ENCODE results near the gene ZDHHC7.

The ZDHHC7 gene

GRCh38 chr16:84948851-84949610 lies 62.3 kb downstream of the ZDHHC7 start:
- no peak for TF ChIP-seq CTCF (IDR thresholded peaks at IDR 0.05; ENCODE audit: low read depth, low read length)
- no peak for DNase-seq (ENCODE audit: low read depth in 2 of 2)
- no peak overlapping the region for H3K4me3 ChIP-seq (replicated peaks in 1 of 2; ENCODE audit: low read depth in 2 of 2, low read length in 2 of 2)

DNA sequence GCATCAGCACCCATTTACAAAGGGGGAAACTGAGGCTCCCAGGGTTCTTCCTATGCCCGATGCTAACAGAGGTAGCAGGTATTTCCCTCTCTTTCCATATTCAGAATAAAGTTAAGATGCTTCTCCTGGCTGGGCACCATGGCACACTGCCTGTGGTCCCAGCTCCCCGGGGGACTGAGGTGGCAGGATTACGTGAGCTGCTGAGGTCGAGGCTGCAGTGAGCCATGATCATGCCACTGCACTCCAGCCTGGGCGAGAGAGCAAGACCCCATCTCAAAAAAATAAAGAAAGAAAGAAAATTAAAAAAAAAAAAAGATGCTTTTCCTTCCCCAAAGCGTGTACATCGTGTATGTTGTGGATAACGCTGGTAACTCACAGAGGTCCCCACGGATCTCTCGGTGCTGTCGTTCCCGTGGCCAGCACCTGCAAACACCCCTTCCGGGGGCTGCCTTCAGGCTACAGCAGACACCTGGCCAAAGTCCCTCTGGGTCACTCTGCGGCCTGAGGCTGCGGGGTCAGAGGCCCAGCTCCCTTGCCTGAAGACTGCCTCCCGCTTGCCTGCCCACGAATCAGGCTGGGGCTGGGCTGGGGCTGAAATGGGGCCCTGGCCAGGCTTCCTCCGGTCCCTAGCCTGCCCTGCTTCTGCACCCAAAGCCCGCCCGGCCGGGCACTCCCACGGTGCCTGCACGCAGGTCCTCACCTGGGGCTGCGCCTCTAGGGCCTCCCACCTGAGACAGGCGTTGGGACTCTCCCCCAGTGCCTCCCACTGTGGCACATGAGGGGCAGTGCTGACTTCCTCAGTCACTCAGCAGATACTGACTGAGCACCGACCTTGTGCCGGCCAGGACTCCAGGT lies 63.1 kb downstream of the ZDHHC7 start:
- H3K4me3 ChIP-seq (replicated peaks in 1 of 2; ENCODE audit: low read depth in 2 of 2, low read length in 2 of 2), result no peak overlapping the region
- no peak for TF ChIP-seq CTCF (IDR thresholded peaks at IDR 0.05; ENCODE audit: low read depth, low read length)
- DNase-seq (ENCODE audit: low read depth in 2 of 2), result no peak

GRCh38 chr16:84947022-84947421 lies 64.3 kb downstream of the ZDHHC7 start:
- no peak for DNase-seq (ENCODE audit: low read depth in 2 of 2)
- H3K4me3 ChIP-seq (replicated peaks in 1 of 2; ENCODE audit: low read depth in 2 of 2, low read length in 2 of 2), result no peak overlapping the region
- TF ChIP-seq CTCF (IDR thresholded peaks at IDR 0.05; ENCODE audit: low read depth, low read length), result no peak

- no peak for TF ChIP-seq CTCF (IDR thresholded peaks at IDR 0.05; ENCODE audit: low read depth, low read length)
- no peak overlapping the region for H3K4me3 ChIP-seq (replicated peaks in 1 of 2; ENCODE audit: low read depth in 2 of 2, low read length in 2 of 2)
- DNase-seq (ENCODE audit: low read depth in 2 of 2), result no peak
These were observed 67.7 kb downstream of the ZDHHC7 start for GRCh38 chr16:84943620-84944019.

DNA sequence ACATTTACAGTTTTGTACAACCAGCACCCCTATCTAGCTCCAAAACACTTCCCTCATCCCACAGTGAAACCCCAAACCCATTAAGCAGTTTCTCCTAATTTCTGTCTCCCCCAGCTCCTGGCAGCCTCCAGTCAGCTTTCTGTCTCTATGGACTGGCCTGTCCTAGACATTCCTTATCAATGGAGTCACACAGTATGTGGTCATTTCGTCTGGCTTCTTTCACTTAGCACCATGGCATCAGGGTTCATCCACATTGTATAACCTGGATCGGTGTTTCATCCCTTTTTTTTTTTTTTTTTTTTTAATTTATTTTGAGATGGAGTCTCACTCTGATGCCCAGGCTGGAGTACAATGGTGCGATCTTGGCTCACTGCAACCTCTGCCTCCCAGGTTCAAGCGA lies 68.5 kb downstream of the ZDHHC7 start:
- peak in 1 of 2 donors; percentile 38 for DNase-seq (ENCODE audit: low read depth in 2 of 2)

DNA sequence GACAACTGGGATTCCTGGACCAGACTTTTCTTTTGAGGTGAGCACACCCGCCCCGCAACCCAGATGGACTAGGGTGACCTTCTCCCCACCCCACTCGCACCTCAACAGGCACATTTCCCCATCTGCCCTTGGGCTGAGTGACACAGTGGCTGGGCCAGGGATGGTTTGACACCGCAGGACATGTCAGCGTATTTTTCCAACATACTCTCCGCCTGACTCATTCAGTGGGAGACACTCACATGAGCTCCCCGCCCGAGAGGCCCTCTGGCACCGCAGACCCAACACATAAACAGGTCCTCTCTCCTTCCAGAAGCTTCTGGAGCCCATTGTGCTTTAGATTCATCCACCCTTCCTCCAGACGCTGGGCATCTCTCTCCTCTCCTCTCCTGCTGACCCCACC lies 69.4 kb downstream of the ZDHHC7 start:
- no peak overlapping the region for H3K4me3 ChIP-seq (replicated peaks in 1 of 2; ENCODE audit: low read depth in 2 of 2, low read length in 2 of 2)
- TF ChIP-seq CTCF (IDR thresholded peaks at IDR 0.05; ENCODE audit: low read depth, low read length), result no peak
- peak in 1 of 2 donors; percentile 21 for DNase-seq (ENCODE audit: low read depth in 2 of 2)

More for the DNA sequence above, 68.5 kb downstream of the ZDHHC7 start:
- H3K4me3 ChIP-seq (replicated peaks in 1 of 2; ENCODE audit: low read depth in 2 of 2, low read length in 2 of 2), result no peak overlapping the region
- TF ChIP-seq CTCF (IDR thresholded peaks at IDR 0.05; ENCODE audit: low read depth, low read length), result no peak

Measured in cardiac fibroblast (primary cell).